NCI-H524 treated with DMSO at 0.1 percent for 48 hours (cell line): ENCODE data around the gene NFX1.
"Not testable (repeated sequence)": the region's sequence is repeated elsewhere in the genome, so short reads cannot be mapped to it uniquely, and the experiment has no call there.

Source experiments
- DNase-seq: peaks from one replicate; lab custom pipeline; 2025; lab: John Stamatoyannopoulos, UW

Gene NFX1

DNA sequence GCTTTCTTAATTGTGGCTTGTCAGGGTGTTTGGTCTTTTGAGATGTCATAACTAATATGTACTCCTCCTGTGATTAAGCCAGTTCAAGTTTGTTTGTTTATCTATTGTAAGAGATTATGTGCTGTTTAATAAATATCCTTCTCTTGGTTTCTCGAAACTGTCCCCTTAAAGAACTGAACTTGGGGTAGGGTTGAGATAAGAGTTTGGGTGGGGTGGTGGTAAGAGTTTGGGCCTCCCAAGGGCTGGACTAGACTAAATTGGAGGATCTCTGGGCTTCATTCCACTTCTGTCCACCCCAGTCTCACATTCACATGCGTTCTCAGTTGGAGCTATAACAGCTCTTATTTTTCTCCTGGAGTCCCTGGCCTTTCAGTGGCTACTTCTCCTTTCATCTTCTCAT, 73.8 kb downstream of the NFX1 start:
- no peak for DNase-seq

DNA sequence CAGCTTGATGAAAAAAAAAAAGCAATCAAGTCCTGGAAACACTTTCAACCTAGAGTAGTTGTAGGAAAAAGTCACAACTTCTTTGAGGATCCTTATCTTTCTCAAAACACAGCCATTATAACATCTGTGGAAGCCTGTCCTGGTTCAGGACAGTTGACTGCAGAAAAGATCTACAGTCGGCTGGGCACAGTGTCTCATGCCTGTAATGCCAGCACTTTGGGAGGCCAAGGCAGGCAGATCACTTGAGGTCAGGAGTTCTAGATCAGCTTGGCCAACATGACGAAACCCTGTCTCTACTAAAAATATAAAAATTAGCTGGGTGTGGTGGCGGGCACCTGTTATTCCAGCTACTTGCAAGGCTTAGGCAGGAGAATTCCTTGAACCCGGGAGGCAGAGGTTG, 74.5 kb downstream of the NFX1 start:
- not testable (repeated sequence) for DNase-seq

DNA sequence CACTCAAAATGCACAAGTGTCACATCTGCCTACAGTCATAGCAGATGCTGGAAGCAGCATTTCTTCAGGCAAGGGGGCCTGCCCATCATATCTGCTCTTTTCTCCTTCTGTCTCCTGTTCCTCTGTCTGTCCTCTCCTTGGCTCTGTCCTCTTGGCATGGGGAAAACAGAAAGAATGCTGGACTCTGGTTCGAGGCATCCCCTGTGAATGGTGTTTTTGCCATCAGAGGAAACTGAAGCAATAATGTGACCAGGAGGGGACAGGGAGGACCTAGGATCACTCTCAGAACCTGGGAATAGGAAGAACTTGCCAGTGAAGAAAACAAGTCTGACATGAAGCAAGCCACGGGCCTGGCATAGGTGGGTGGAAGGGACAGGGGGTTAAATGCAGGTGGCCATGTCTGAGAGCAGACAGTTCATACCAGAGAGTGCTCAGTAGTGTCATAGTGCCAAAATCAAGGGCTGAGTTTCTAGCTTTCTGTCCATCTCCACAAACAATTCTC, 76.7 kb downstream of the NFX1 start:
- no peak for DNase-seq

DNA sequence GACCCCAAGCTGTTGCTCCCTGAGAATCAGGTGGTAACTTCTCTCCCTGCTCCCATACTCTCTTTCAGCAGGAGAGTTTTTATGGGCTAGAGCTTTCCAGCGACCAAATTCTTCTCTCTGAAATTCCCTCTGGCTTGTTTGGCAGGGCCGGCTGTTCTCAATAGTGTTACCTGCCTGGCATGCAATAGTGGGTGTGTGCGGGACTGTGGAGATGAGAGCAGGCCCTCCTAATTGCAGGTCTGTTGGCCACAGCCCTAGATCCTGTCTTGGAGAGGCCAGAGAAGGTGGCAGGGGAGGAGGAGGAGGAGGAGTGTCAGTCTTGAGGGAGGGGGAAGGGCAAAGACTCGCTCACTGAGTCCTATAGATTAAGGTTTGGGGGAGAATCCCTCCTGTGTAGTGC, 82.6 kb downstream of the NFX1 start:
- no peak for DNase-seq

DNA sequence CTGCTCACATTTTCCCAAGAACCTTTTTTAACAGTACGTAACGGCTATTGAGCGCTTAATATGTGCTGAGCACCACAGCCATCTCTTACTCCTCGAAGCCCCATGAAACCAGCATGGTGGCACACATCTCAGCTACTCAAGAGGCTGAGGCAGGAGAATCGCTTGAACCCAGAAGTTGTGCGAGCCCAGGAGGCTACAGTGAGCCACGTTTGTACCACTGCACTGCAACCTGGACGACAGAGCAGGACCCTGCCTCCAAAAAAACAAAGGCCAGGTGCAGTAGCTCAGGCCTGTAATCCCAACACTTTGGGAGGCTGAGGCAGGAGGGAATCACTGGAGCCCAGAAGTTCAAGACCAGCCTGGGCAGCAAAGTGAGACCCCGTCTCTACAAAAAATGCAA, 83.9 kb downstream of the NFX1 start:
- DNase-seq: no peak

DNA sequence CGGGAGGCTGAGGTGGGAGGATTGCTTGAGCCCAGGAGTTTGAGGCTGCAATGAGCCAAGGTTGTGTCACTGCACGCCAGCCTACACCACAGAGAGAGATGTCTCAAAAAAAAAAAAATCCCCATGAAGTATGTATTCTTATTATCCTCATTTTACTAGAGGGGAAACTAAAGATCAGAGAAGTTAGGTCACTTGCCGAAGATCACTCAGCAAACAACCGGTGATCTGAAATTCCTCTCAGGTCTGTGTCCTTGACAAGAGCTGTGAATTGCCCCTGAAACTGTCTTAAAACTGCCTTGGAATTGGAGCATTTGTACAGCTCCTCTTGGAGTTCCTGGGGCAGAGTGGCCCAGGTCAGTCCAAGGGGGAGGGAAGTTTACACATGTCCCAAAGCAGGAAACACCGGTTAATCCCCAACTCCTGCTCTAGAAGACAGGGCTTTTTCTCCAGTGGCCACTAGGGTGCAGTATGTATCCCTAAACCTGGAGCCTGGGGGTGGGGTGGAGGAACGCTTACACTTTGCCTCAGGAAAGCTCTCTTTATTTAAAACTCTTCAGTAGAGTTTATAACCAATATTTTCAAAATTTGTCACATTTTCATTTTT, 84.4 kb downstream of the NFX1 start:
- DNase-seq: no peak

DNA sequence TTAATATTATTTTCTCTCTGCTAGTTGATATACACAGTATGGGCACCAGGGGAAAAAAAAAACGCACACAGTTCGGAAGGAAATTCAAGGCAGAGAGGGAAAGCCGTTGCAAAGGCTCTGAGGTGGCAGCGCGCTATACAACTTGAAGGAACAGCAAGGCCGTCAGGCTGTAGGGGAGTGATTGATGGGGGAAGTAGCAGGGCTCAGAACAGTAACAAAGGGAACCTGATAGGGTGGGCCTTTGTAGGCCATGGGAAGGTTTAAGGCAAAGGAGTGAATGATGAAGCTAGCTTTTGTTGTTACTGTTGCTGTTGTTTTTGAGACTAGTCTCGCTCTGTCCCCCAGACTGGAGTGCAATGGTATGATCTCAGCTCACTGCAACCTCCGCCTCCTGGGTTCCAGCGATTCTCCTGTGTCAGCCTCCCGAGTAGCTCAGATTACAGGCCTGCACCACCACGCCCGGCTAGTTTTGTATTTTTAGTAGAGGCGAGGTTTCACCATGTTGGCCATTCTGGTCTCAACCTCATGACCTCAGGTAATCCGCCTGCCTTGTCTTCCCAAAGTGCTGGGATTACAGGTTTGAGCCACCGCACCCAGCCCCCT, 85.0 kb downstream of the NFX1 start:
- DNase-seq: no peak

DNA sequence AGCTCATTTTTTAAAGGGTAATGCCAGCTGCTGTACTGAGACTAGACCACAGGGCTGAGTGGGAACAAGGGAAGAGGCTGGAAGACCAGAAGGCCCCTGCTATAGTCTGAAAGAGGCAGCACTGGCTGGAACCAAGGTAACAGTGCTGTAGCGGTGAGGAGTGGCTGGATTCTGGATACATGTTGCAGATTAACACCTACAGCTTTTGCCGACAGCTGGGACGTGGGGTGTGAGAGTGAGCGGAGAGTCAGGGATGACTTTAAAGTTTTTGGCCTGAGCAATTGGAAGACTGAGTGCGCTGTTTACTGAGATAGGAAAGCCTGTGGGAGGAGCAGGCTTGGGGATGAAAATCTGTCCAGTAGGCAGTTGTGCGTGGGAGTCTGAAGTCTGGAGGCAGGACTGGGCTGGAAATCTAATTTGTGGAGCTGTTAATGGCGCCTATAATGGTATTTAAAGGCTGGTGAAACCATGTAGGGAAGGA, 85.6 kb downstream of the NFX1 start:
- no peak for DNase-seq

DNA sequence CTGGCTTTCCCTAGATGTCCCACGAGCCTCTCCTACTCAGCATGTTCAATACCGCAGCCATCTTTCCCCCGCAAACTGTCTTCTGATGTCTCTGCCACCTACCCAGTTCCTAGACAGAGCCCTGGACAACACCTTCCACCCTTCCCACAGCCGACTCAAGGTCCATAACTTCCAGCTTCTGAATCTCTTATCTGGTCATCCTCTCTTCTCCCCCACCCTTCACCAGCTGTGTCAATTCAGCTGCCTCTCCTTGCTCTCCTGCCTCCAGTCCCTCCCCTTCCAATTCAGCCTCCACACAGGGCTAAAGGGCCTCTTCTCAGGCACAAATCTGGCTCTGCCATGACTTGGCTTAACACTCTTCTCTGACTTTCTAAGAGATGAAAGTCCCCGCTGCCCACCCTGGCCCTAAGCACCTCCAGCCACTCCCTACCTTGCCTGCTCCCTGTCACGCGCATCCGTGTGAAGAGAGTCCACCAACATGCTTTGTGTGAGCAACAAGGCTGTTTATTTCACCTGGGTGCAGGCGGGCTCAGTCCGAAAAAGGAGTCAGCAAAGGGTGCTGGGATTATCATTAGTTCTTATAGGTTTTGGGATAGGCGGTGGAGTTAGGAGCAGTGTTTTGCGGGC, 86.9 kb downstream of the NFX1 start:
- no peak for DNase-seq

DNA sequence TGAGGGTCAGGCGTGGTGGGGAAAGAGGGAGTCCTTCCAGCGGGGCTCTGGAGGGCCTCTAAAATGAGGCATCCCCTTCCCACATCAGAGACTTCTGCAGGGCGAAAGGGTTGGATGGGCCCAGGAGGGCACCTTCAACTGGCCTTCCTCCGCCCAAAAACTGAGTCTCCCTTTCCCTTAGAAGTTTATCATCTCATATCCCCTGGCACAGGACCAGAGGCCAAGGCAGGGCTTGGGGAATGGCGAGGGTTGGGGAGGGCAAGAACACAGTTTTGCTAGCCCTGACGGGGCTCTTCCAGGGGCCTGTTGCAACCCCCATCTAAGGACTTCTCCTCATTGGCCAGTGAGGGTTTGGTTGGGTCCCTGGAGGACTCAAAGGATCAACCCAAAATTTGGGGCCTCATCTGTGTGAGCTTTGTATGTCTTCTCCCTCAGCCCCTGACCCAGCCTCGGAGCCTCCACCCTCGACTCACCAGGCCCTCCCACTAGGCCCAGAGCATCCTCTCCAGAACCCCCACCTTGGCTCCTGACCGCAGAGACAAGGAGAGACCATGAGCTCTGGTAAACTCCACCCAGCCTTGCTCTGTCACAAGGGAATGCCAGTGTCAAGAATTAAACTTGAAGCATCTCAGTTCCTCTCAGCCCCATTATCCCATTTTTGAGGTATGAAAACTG, 87.9 kb downstream of the NFX1 start:
- no peak for DNase-seq

DNA sequence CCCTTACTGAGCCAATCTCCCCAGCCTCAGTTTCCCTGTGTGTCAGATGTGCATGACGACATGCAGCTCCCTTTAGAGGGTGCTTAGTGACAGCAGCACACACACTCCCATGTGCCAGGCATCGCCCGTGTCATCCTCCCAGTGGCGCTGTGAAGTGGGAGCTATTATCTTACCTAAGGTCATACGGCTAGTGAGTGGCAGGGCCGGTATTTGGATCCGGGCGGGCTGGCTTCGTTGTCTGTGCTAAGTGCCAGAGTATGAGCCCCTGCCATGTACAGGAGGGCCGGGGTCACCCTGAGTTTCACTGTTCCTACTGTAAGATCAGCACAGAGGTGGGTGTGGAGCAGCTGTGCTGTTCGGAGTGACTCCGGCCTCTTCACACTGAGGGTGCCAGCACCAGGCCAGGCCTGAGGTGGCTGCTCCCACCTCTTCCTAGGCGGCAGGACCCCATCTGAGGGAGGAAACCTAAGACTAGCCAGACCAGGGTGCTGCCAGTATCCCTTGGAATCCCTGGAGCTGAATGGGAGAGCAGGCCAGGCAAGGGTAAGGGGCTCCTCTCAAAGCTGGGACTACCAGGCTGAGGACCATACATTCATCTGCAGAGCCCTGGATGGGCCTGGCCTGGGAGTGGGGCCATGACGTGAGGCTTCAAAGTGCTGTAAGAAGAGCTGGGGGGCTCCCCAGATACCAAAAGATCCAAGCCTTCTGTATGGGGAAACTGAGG, 89.5 kb downstream of the NFX1 start:
- no peak for DNase-seq

DNA sequence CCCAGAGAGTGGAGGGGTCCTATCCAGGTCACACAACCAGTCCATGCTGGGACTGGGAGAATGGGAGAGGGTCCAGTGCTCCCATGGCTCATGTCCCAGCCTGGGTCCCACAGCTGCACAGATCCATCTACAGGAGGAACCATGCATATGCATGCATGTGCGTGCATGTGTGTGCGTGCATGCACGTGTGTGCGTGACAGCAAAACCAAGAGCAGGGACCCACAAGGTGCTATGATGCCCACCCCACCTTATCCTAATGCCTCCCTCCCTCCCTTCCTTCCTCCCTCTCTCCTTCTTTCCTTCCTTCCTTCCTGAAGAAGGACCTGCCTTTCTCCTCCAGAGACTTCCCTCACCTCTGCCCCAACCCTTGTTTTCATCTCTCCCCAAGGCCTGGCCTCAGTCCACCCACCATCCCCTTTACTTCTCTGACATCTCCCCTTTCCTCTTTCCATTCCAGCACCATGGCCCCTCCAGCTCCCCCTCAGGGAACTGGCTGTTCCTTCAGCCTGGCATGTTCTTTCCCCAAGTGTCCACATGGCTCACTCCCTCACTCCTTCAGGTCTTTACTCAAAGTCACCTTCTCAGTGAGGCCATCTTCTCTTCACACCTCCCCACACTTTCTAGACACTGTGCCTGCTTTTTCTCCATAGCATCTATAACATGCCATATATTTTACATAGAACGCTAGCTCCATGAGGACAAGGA, 90.2 kb downstream of the NFX1 start:
- DNase-seq: no peak

DNA sequence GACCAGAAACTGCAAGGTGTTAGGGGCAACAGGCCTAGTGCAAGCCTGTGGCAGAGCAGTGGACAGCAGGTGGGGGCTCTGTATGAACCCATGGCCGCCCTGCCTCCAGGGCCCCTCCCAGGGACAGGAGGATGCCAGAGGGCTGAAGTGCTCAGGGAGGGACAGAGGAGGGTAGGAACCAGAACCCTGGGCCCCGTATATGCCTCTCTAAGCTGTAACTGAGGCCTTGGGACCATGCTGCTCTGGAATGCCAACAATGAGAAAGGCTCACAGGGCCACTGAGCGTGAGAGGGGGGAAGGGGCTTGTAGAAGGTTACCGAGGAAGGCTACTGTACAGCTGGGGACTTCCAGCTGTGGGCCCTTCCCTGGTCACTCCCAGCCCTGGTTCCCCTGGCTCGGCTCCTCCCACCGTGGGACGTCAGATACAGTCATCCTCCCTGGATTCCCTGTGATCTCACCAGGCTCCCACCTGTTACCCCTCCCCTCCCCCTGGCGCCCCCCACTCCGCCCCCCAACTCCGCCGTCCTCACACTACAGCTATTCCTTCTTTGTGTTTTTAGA, 91.0 kb downstream of the NFX1 start:
- no peak for DNase-seq

DNA sequence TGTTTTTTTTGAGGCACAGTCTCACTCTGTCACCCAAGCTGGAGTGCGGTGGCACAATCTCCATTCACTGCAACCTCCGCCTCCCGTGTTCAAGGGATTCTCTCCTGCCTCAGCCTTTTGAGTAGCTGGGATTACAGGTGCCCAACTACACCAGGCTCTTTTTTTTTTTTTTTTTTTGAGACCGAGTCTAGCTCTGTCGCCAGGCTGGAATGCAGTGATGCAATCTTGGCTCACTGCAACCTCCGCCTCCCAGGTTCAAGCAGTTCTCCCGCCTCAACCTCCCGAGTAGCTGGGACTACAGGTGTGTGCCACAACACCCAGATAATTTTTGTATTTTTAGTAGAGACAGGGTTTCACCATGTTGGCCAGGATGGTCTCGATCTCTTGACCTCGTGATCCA, 92.1 kb downstream of the NFX1 start:
- not testable (repeated sequence) for DNase-seq

DNA sequence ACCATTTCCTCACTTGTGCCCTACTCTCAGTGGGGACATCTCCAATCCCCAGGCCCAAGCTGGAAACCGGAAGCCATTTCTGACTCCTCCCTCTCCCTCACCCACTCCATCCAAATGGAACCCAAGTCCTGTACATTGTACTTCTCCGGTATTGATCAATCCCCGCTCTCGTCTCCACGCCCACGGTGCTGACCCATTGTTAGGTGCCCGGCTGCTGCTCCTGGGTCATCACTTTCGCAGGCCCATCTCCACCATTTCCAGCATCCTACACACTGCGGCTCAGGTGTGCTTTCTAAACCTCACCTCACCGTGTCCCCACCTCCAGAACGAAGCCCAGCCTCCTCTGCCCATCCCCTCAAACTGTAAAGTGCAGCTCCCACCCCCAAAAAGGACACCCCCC, 93.1 kb downstream of the NFX1 start:
- DNase-seq: not testable (repeated sequence)

DNA sequence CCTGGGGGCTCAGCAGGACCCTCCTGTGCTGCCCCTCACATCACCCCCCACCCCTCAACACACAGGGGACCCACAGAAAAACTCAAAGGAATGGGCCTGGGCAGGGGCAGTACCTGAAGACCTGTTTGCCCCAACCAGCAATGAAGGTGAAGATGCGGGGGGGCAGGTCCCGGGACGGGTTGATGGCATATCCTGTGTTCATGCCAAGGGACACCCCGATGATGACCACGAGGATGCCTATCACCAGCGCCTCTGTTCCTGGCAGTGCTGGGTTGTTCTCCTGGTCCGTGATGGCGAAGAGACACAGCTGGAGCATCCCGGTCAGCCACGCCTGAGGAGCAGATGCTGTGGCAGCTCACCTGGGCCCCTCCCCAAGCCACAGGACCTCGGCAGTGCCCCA, 95.2 kb downstream of the NFX1 start:
- DNase-seq: not testable (repeated sequence)

DNA sequence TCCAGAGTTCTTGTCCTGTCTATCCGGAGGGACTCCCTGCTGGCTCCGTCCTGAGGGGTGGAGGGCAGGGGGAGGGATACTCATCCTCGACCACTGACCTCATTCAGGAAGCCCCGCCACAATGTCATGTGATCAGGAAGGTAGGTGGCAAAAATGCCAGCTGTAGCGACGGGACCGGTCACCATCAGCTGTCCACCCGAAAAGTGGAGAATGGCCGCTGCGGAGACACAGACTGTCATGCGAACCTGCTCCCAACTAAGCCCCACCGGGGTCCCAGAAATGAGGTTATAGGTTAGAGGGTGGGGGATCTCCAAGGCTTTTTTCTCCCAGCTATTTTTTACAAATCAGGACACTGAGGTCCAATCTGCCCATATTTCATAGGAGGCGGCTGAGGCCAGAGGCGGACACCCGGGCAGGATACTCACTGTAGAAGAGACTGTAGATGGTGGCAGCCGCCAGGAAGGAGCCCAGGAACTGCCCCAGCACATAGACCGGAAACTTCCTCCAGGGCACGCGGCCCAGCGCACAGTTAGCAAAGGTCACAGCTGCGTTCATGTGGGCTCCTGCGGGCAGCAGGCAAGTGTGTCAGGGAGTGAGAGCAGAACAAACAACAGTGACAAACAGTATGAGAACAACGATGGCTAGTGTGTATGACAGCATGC, 95.8 kb downstream of the NFX1 start:
- DNase-seq: not testable (repeated sequence)

DNA sequence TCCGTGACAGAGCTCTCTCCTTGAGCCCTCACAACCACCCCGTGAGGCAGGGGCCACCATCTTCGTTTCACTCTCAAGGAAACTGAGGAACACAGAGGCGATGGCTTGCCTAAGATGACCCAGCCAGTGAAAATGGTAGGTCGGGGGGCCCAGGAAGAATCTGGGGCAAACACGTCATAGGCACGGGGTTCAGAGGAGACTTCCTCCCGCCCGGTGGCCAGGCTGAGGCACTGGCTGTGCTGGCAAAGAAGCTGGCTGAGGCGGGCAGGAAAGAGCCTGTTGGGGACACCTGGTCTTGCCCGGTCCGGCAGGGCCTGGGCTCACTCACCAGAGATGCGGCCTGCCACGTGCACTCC, 96.3 kb downstream of the NFX1 start:
- not testable (repeated sequence) for DNase-seq

DNA sequence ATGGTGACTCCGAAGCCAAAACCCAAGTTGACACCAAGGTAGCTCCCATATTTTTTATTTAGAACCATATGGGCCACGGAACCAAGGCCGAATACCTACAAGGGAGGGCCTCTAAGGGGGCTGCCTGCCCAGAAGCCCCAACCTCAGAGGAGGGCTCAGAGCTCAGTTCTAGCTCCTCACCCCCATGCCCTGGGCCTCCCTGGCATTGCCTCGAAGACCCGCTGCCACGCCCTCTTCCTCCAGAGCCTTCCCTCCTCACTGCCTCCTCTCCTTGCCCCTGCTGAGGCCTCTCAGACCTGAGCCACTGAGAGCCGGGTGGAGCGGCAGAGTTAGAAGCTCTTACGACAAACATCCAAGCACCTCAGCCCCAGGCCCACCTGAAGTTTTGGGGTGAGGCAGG, 96.7 kb downstream of the NFX1 start:
- DNase-seq: not testable (repeated sequence)

DNA sequence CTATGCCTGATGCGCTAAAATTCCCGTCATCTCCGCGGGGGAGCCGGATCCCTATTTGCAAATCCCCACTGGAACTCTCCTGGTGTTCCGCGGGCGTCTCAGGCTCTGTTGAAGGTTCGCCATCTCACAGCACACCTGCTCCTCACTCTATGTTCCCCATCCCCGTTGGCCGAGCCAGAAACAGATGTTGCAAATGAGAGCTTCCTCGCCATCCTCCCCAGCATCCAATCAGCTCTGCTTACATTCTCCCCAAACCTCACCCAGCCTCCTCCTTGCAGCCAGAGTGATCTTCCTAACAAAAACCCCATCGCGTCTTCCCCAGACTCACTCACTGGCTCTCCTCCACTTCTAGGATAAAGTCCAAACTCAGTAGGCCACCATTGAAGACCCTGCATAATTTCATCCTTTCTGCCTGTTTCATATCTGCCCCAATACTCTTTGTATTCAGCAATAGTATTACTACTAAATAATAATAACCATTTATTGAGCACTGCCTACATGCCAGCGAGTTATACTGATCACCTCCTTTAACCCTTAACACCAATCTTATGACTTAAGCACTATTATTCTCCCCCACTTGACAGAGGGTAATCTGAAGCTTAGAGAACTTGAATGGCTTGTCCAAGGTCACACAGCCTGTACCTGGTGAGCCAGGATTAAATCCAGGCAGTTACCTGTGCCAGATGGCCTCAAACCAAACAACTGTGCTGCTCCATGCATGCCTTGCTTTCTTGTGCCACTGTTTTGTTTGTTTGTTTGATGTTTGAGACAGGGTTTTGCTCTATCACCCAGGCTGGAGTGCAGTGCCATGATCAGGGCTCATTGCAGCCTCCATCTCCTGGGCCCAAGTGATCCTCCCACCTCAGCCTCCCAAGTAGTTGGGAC, 98.0 kb downstream of the NFX1 start:
- no peak for DNase-seq
